Measurements from ENCODE around the gene ZBTB37. TPM values are rescaled to one million over a fixed set of nuclear protein-coding genes. Genes with fewer than 3 reads are reported as not detected.

The ZBTB37 gene
- total and polyA plus RNA-seq, 9 of the 15 experiments (the other 6 are each of a cell fraction or from before 2014, with no cell fraction given): 1.3 to 13.9 (median 5.4) TPM

- TF ChIP-seq ZNF277 (CRISPR knock-in tag; IDR thresholded peaks at IDR 0.05; ENCODE audit: borderline replicate concordance) (no peak), SMARCA5 (IDR thresholded peaks at IDR 0.05) (no peak), THRAP3 (IDR thresholded peaks at IDR 0.05; ENCODE audit: borderline replicate concordance) (no peak), ZNF740 (CRISPR knock-in tag; IDR thresholded peaks at IDR 0.05) (no peak), ZNF740 (tag; IDR thresholded peaks at IDR 0.05) (no peak), ZNF507 (tag; conservative IDR thresholded peaks at IDR 0.05) (no peak), ZZZ3 (IDR thresholded peaks at IDR 0.05) (no peak), SRSF1 (IDR thresholded peaks at IDR 0.05; ENCODE audit: low read depth, low read length) (no peak), MTF1 (CRISPR knock-in tag; IDR thresholded peaks at IDR 0.05; ENCODE audit: borderline replicate concordance) (no peak), PBX2 (CRISPR knock-in tag; IDR thresholded peaks at IDR 0.05; ENCODE audit: low read depth) (no peak), PBX2 (tag; conservative IDR thresholded peaks at IDR 0.05; ENCODE audit: low read depth) (no peak), RNF2 (IDR thresholded peaks at IDR 0.05) (no peak), E2F6 (IDR thresholded peaks at IDR 0.05; ENCODE audit: borderline replicate concordance in 1 of 2, extremely low read depth in 1 of 2, insufficient read depth in 1 of 2, insufficient read length in 1 of 2, low read depth in 1 of 2, low read length in 1 of 2, poor library complexity in 1 of 2, severe bottlenecking in 1 of 2) (no peak), HNRNPUL1 (IDR thresholded peaks at IDR 0.05; ENCODE audit: low read length) (no peak; the same call in 1 of the 2 replicates), TFE3 (CRISPR knock-in tag; IDR thresholded peaks at IDR 0.05) (no peak)
These were observed 4.7 kb upstream of the ZBTB37 start (continued) for GRCh38 chr1:173863224-173864161.

Measured in K562 (cell line).